GM23248 (cell line): ENCODE results near the gene DUSP7.

Experiments
- EZH2 ChIP-seq: fragments of 200-600 bp; sonication (generic); IDR thresholded peaks from 2 replicates; pipeline ENCODE4 v1.6.1; 2018; ENCODE audit warnings: antibody characterized with exemption, mild to moderate bottlenecking; ENCODE audit not compliant: insufficient read depth, poor library complexity, severe bottlenecking
- EZH2phosphoT487 ChIP-seq: fragments of 200-600 bp; sonication (generic); IDR thresholded peaks from 2 replicates; pipeline ENCODE4 v1.6.1; 2018; ENCODE audit warnings: antibody characterized with exemption, moderate library complexity, mild to moderate bottlenecking, low read depth; ENCODE audit not compliant: insufficient read depth

- TF ChIP-seq EZH2: no peak
- TF ChIP-seq EZH2phosphoT487: no peak
These were observed 42.4 kb downstream of the DUSP7 start for GRCh38 chr3:52013802-52014598.
